ENCODE measurements around the gene CXCL14.

The CXCL14 gene

DNA sequence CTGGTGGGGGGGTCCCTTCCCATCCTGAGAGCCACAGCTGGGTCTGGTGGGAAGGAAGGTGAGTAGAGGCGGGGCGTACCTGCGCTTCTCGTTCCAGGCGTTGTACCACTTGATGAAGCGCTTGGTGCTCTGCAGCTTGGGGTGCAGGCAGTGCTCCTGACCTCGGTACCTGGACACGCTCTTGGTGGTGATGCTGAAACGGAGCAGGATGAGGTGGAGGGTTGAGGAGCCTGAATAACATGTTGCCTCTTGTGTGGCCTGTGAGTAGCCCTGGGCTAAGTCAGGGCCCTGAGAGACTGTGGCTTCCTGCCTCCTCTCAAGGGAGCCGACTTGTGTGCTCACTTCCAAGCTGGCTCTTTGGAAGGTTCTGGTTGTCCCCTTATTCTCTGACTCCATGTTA is 4.3 kb downstream of the CXCL14 start:
- TF ChIP-seq, protein P1, sequence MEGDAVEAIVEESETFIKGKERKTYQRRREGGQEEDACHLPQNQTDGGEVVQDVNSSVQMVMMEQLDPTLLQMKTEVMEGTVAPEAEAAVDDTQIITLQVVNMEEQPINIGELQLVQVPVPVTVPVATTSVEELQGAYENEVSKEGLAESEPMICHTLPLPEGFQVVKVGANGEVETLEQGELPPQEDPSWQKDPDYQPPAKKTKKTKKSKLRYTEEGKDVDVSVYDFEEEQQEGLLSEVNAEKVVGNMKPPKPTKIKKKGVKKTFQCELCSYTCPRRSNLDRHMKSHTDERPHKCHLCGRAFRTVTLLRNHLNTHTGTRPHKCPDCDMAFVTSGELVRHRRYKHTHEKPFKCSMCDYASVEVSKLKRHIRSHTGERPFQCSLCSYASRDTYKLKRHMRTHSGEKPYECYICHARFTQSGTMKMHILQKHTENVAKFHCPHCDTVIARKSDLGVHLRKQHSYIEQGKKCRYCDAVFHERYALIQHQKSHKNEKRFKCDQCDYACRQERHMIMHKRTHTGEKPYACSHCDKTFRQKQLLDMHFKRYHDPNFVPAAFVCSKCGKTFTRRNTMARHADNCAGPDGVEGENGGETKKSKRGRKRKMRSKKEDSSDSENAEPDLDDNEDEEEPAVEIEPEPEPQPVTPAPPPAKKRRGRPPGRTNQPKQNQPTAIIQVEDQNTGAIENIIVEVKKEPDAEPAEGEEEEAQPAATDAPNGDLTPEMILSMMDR (IDR thresholded peaks at IDR 0.05): no peak

DNA sequence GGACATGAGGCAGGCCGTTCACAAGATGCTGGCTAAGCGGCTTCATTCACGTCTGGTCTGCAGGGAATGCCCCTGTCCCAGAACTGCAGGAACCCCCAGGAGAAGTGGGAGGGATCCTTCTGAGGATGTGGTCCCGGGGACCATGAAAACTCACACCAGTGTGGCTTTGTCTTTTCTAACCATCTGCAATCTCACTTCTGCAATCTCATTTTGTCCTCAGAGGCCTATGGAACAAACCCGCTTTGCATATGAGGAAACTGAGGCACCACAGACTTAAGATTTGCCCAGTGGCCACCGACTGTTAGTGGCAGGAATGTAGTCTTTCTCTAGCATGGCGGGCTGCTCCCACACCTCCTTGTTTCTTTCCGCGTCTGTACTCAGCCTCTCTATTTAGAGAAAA is 6.9 kb downstream of the CXCL14 start:
- TF ChIP-seq, protein P1 (IDR thresholded peaks at IDR 0.05): no peak

DNA sequence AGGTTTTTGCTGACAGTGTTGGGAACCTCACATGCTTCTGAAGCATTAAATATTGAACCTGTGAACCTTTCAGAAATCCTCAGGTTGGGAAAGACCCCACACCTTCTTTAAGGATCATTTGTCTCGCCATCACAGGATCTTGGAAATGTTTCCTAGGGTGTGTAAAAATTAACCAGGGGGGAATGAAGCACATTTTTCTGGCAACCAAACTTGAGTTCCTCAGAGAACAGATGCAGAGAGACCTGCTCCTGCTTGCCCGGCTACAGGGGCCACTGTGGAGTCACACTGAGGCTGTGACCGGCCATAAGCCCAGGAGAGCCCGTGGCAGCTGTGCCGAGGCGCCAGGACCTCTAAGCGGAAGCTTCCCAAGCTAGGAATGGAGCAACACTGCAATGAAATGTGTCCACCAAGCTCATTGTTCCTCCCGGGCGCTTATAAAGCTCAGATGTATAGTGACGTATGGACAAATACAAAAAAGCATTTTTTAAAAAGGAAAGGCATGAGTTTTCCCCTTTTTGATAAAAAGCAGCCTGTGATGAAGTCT is 7.7 kb downstream of the CXCL14 start:
- TF ChIP-seq, protein P1 (IDR thresholded peaks at IDR 0.05): no peak

DNA sequence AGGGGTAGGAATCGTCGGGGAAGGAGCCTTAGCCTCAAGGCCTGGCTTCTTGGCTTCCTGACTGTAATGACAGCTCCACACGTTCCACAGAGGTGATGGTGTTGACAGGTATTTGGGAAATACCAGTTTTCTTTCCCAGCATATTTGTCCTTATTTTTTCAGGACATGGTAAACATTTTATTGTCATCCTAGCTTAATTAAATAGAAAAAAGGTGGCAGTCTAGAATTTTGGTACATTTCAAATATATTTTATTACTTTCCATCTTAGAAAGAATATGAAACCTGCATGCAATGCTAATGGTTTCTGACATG is 8.4 kb downstream of the CXCL14 start:
- TF ChIP-seq, protein P1 (IDR thresholded peaks at IDR 0.05): peak; percentile 28; the same call in 1 of the 2 replicates

DNA sequence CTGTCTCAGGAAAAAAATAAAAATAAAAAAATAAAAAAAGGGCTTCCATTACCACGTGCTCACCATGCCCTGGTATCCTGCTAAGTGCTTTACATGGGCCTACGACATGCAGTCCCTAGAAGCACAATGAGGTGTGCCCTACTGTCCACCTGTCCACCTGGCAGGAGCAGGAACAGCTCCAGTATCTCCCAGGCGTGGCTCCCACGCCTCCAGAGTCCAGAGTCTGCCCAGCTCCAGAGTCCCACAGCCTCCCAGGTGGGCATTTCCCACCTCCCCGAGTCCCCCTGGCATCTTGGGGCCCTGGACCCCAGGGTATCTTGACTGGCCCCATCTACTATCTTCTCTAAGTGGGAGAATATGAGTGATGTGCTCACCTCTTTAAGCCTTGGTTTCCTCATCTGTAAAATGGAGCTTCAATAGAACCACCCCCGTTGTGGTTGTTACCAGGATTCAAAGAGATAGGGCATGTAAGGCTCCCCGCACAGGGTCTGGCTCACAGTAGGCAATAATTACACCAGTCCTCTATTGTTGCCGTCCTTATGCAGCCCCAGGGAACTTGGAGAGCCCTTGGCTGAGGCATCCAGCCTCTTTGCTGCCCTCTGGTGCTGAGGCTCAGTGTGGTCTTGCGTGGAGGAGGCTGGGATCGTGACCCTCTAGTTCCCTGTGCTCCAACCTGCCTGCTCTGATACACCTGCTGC is 8.9 kb downstream of the CXCL14 start:
- TF ChIP-seq, protein P1 (IDR thresholded peaks at IDR 0.05): peak; percentile 72

DNA sequence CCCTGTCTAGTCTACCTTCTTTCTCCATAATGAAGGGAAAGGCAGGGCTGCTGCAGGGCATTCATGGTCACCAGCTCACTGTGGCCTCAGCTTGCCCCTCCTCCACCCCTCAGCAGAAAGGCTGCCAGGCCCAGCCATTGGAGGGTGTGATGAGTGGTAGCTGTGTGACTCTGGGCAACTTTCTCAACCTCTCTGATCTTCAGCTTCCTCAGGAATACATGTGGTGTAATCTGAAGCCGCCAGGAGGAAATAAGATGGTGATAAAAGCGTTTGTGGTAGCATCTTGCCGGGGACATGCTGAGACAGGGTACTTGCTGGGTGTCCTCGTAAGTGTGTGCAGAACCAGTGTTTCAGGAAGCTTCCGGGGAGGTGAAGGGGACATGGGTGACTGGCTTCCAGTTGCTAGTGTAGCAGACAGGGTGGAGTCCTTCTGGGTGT is 9.8 kb downstream of the CXCL14 start:
- TF ChIP-seq, protein P1 (IDR thresholded peaks at IDR 0.05): no peak

DNA sequence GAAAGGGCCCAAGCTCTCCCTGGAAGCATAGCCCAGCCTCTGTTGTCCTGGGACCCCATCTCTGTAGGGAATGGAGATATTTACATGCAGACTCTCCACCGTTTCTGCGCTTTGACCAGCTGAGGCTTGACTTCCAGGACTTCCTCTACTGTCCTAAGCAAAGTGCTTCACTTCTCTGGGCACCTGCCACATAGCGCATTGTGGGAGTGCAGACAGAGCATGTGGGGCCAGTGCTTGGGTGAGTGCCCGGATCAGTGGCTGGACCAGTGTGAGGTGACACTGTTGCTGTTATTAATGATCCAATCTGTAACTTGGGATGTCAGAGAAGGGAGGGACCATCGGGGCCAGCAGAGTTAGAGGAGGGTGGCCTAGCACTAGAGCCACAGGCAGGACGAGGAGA is 10.5 kb downstream of the CXCL14 start:
- TF ChIP-seq, protein P1 (IDR thresholded peaks at IDR 0.05): no peak

All from LNCAP (cell line).